Liver (tissue), 9 donors: ENCODE results near the gene ZSCAN25. TPM values are rescaled to one million over a fixed set of nuclear protein-coding genes. Genes with fewer than 3 reads are reported as not detected.

Experiments
- DNase-seq: peaks from one replicate; pipeline ENCODE4 v3.0.0-alpha.2; 2017; ENCODE audit warnings: low spot score
- H3K27ac ChIP-seq, 2 donors: one replicate each; pipeline ENCODE4 v1.7.0; 2013; ENCODE audit warnings: inconsistent platforms in 2 of 2, low read length in 2 of 2, control low read depth in 1 of 2, low read depth in 1 of 2, mild to moderate bottlenecking in 1 of 2
- H3K27me3 ChIP-seq, 4 donors: one replicate each; pipeline versions ENCODE4 v1.6.1 to v1.7.0; 2013; ENCODE audit warnings: low read length in 3 of 4, inconsistent platforms in 1 of 4, mild to moderate bottlenecking in 1 of 4, moderate library complexity in 1 of 4; ENCODE audit not compliant: control insufficient read depth in 4 of 4, insufficient read depth in 4 of 4
- H3K36me3 ChIP-seq, 4 donors: one replicate each; pipeline versions ENCODE4 v1.6.1 to v1.7.0; 2013; ENCODE audit warnings: low read length in 3 of 4, mild to moderate bottlenecking in 3 of 4, low read depth in 1 of 4, moderate library complexity in 1 of 4; ENCODE audit not compliant: control insufficient read depth in 4 of 4, insufficient read depth in 3 of 4
- H3K4me1 ChIP-seq, 4 donors: one replicate each; pipeline versions ENCODE4 v1.6.1 to v1.7.0; 2013; ENCODE audit warnings: low read length in 3 of 4, mild to moderate bottlenecking in 3 of 4, moderate library complexity in 1 of 4; ENCODE audit not compliant: control insufficient read depth in 4 of 4, insufficient read depth in 4 of 4
- H3K4me3 ChIP-seq, 3 donors: one replicate each; pipeline versions ENCODE4 v1.6.1 to v1.7.0; 2013; ENCODE audit warnings: low read length in 3 of 3, control low read depth in 1 of 3, low read depth in 1 of 3, mild to moderate bottlenecking in 1 of 3
- H3K9ac ChIP-seq, 2 donors: one replicate each; pipeline ENCODE4 v1.7.0; 2013; ENCODE audit warnings: low read length in 2 of 2, mild to moderate bottlenecking in 2 of 2, moderate library complexity in 2 of 2, control low read depth in 1 of 2, low read depth in 1 of 2
- H3K9me3 ChIP-seq, 4 donors: one replicate each; pipeline versions ENCODE4 v1.6.1 to v1.7.0; 2013; ENCODE audit warnings: low read length in 3 of 4; ENCODE audit not compliant: control insufficient read depth in 4 of 4
- CTCF ChIP-seq: fragments of 150-350 bp; IDR thresholded peaks from 2 replicates; pipeline ENCODE4 v1.5.1; 2017; ENCODE audit warnings: improper control_type of control experiment, low read depth, low read length; ENCODE audit not compliant: missing input control
- EGR1 ChIP-seq, 2 donors: IDR thresholded peaks; 2 replicates each; pipeline ENCODE4 v1.6.1; 2016 to 2018; ENCODE audit warnings: antibody characterized with exemption in 2 of 2, low read depth in 2 of 2
- FOXA2 ChIP-seq: IDR thresholded peaks from 2 replicates; pipeline ENCODE4 v1.6.1; 2016; ENCODE audit warnings: antibody characterized with exemption
- JUND ChIP-seq, 2 donors: IDR thresholded peaks; 2 replicates each; pipeline ENCODE4 v1.6.1; 2016; ENCODE audit warnings: antibody characterized with exemption in 2 of 2
- MAX ChIP-seq: IDR thresholded peaks from 2 replicates; pipeline ENCODE4 v1.6.1; 2016; ENCODE audit warnings: antibody characterized with exemption
- NR2F2 ChIP-seq: IDR thresholded peaks from 2 replicates; pipeline ENCODE4 v1.6.1; 2016; ENCODE audit warnings: antibody characterized with exemption
- RAD21 ChIP-seq, 2 donors: IDR thresholded peaks; 2 replicates each; pipeline ENCODE4 v1.6.1; 2016; ENCODE audit warnings: antibody characterized with exemption in 2 of 2, mild to moderate bottlenecking in 2 of 2
- RXRA ChIP-seq, 2 donors: IDR thresholded peaks; 2 replicates each; pipeline ENCODE4 v1.6.1; 2017 to 2018; ENCODE audit warnings: antibody characterized with exemption in 2 of 2, mild to moderate bottlenecking in 1 of 2
- SP1 ChIP-seq: IDR thresholded peaks from 2 replicates; pipeline ENCODE4 v1.6.1; 2018; ENCODE audit warnings: antibody characterized with exemption, mild to moderate bottlenecking
- TAF1 ChIP-seq: conservative IDR thresholded peaks from 2 replicates; pipeline ENCODE4 v1.6.1; 2016; ENCODE audit warnings: antibody characterized with exemption, mild to moderate bottlenecking
- YY1 ChIP-seq: IDR thresholded peaks from 2 replicates; pipeline ENCODE4 v1.6.1; 2016; ENCODE audit warnings: antibody characterized with exemption, mild to moderate bottlenecking
- WGBS: extraction: QIAGEN DNeasy Blood & Tissue Kit; methylation state at CpG from one replicate; pipeline ENCODE4 v1.1.7; 2013; 5-methylcytosine and 5-hydroxymethylcytosine counted together
- polyA plus RNA-seq, 2 donors: library from polyadenylated mRNA; stranded (reverse) in 1 of 2; unstranded in 1 of 2; fragments of 200-250 nt in 1 of 2; fragments of >200 nt in 1 of 2; fragmentation: Nextera tagmentation in 1 of 2; extraction: Ambion mirVana in 1 of 2; gene quantifications; one replicate each; pipeline versions ENCODE4 v1.2.1 to v1.2.3, GENCODE V29; 2013 to 2015
- total RNA-seq, 2 donors: library from RNA; depleted of rRNA; stranded (reverse); fragments of >200 nt; gene quantifications; one replicate each; pipeline ENCODE4 v1.2.3, GENCODE V29; 2014
- TF ChIP-seq, protein P1 (sequence below): IDR thresholded peaks from 2 replicates; pipeline ENCODE4 v1.6.1; 2016; ENCODE audit warnings: antibody characterized with exemption, mild to moderate bottlenecking
- TF ChIP-seq, protein P2 (sequence below): IDR thresholded peaks from 2 replicates; pipeline ENCODE4 v1.6.1; 2016; ENCODE audit warnings: antibody characterized with exemption
- donor health status: healthy.
- donor health status: healthy.
- donor health status: healthy.
- donor health status: healthy.
- donor health status: healthy.

ZSCAN25 gene
- total and polyA plus RNA-seq, 4 donors = 2.3 to 11.0 (median 5.9) TPM

- TF ChIP-seq, protein P1, sequence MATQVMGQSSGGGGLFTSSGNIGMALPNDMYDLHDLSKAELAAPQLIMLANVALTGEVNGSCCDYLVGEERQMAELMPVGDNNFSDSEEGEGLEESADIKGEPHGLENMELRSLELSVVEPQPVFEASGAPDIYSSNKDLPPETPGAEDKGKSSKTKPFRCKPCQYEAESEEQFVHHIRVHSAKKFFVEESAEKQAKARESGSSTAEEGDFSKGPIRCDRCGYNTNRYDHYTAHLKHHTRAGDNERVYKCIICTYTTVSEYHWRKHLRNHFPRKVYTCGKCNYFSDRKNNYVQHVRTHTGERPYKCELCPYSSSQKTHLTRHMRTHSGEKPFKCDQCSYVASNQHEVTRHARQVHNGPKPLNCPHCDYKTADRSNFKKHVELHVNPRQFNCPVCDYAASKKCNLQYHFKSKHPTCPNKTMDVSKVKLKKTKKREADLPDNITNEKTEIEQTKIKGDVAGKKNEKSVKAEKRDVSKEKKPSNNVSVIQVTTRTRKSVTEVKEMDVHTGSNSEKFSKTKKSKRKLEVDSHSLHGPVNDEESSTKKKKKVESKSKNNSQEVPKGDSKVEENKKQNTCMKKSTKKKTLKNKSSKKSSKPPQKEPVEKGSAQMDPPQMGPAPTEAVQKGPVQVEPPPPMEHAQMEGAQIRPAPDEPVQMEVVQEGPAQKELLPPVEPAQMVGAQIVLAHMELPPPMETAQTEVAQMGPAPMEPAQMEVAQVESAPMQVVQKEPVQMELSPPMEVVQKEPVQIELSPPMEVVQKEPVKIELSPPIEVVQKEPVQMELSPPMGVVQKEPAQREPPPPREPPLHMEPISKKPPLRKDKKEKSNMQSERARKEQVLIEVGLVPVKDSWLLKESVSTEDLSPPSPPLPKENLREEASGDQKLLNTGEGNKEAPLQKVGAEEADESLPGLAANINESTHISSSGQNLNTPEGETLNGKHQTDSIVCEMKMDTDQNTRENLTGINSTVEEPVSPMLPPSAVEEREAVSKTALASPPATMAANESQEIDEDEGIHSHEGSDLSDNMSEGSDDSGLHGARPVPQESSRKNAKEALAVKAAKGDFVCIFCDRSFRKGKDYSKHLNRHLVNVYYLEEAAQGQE = no peak
Measured at GRCh38 chr7:99607548-99607947, 9.2 kb upstream of the ZSCAN25 start (continued).

DNA sequence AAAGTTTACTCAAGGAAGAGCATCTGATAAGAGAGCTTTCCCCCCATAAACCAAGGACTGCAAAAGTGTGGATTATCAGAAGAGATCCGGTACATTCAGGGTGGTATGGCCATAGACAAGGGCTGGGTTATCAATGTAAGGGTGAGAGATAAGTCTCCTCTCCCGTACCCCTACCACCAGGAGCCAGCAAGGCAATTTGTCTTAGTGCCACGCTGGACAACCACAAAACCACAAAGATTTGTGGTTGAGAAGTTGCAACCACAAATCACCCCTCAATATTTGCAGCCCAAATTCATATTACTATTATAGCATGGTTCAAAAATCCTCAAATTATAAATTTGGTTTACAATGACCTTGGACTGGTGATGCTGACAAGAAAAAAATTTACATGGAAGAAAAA, 2.3 kb upstream of the ZSCAN25 start:
- Histone ChIP-seq H3K4me1 (peaks cover 2 to 17% (median 8%) of the 10 kb centered on the region in 4 donors), H3K27ac (no peak overlapping the region), H3K27me3 (no peaks in the 10 kb centered on the region), H3K9me3 (no peaks in the 10 kb centered on the region), H3K9ac (no peak overlapping the region), H3K4me3 (no peak overlapping the region), H3K36me3 (peaks cover 0 to 11% (median 7%) of the 10 kb centered on the region in 4 donors)
- TF ChIP-seq RXRA (IDR thresholded peaks at IDR 0.05) = no peak
- TF ChIP-seq, protein P2, sequence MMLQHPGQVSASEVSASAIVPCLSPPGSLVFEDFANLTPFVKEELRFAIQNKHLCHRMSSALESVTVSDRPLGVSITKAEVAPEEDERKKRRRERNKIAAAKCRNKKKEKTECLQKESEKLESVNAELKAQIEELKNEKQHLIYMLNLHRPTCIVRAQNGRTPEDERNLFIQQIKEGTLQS = no peak
- TF ChIP-seq JUND (IDR thresholded peaks at IDR 0.05) = no peak
- no peak for TF ChIP-seq YY1
- TF ChIP-seq TAF1 = no peak
- TF ChIP-seq SP1 = no peak
- no peak for TF ChIP-seq MAX
- no peak for DNase-seq
- WGBS = 86% methylated on average over 3 of the region's 3 CpGs

DNA sequence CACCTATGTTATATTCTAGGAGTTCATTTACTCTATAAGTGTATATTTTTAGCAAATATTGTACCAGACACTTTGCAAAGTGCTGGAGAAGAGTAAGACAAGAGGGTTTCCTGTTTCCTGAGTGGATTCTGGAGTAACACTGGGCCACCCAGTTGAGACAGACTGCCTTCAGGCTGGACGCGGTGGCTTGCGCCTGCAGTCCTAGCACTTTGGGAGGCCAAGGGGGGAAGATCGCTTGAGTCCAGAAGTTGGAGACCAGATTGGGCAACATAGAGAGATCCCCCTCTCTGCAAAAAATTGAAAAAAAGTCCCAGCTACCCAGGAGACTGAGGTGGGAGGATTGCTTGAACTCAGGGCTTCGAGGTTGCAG, 772 bp upstream of the ZSCAN25 start:
- peaks cover 0 to 22% (median 15%) of the 10 kb centered on the region in 4 donors for H3K36me3 ChIP-seq
- no peak for DNase-seq
- H3K4me3 ChIP-seq = peak overlapping the region in 2 of 3 donors; percentile 77 to 93
- WGBS = 90% methylated on average over 5 of the region's 5 CpGs
- no peaks in the 10 kb centered on the region for H3K27me3 ChIP-seq
- TF ChIP-seq MAX (no peak), NR2F2 (no peak), RAD21 (IDR thresholded peaks at IDR 0.05) (no peak), YY1 (no peak), FOXA2 (no peak), SP1 (no peak), TAF1 (no peak), CTCF (no peak), EGR1 (IDR thresholded peaks at IDR 0.05; ENCODE audit: low read depth in 2 of 2) (no peak), RXRA (IDR thresholded peaks at IDR 0.05) (no peak)
- TF ChIP-seq, protein P1 = no peak
- H3K4me1 ChIP-seq = peaks cover 2 to 17% (median 8%) of the 10 kb centered on the region in 4 donors
- no peak overlapping the region for H3K27ac ChIP-seq
- H3K9ac ChIP-seq = peak overlapping the region in 1 of 2 donors; percentile 23
- H3K9me3 ChIP-seq = no peaks in the 10 kb centered on the region
